Astrocyte (in vitro differentiated cells and primary cell): ENCODE results near the gene ADD1. TPM values are rescaled to one million over a fixed set of nuclear protein-coding genes. Genes with fewer than 3 reads are reported as not detected.

ENCODE experiments used
- DNase-seq: peaks from one replicate; pipeline ENCODE4 v3.0.0-alpha.2; 2010; ENCODE audit warnings: low read depth
- FAIRE-seq: peaks from 2 replicates; lab custom pipeline; 2011; peaks lifted over from hg19 to GRCh38; lab: Jason Lieb, UNC
- H2AFZ ChIP-seq: 2 replicates; pipeline ENCODE4 v1.6.0; 2012; ENCODE audit warnings: low read depth, low read length, inconsistent platforms
- H3K27ac ChIP-seq: 2 replicates; pipeline ENCODE4 v1.5.1; 2011; ENCODE audit warnings: low read depth, low read length, inconsistent platforms
- H3K27me3 ChIP-seq: 2 replicates; pipeline ENCODE4 v1.6.0; 2011; ENCODE audit warnings: low read length, inconsistent platforms; ENCODE audit not compliant: insufficient read depth
- H3K36me3 ChIP-seq: 2 replicates; pipeline ENCODE4 v1.5.1; 2011; ENCODE audit warnings: low read length, inconsistent platforms; ENCODE audit not compliant: insufficient read depth
- H3K4me1 ChIP-seq: 2 replicates; pipeline ENCODE4 v1.5.1; 2011; ENCODE audit warnings: low read length, inconsistent platforms; ENCODE audit not compliant: insufficient read depth
- H3K4me2 ChIP-seq: 2 replicates; pipeline ENCODE4 v1.6.0; 2012; ENCODE audit warnings: low read length, inconsistent platforms
- H3K4me3 ChIP-seq: 2 replicates; pipeline ENCODE4 v1.5.1; 2011; ENCODE audit warnings: low read depth, mild to moderate bottlenecking, low read length, inconsistent platforms; ENCODE audit not compliant: insufficient read depth
- H3K79me2 ChIP-seq: 2 replicates; pipeline ENCODE4 v1.6.0; 2012; ENCODE audit warnings: mild to moderate bottlenecking, low read length, inconsistent platforms; ENCODE audit not compliant: insufficient read depth
- H3K9ac ChIP-seq: 2 replicates; pipeline ENCODE4 v1.6.0; 2012; ENCODE audit warnings: mild to moderate bottlenecking, low read length, inconsistent platforms
- H3K9me3 ChIP-seq: 2 replicates; pipeline ENCODE4 v1.5.1; 2012; ENCODE audit warnings: low read depth, mild to moderate bottlenecking, low read length, inconsistent platforms; ENCODE audit not compliant: insufficient read depth
- H4K20me1 ChIP-seq: 2 replicates; pipeline ENCODE4 v1.6.0; 2012; ENCODE audit warnings: low read length, inconsistent platforms; ENCODE audit not compliant: insufficient read depth
- H3K27ac Mint-ChIP-seq: one replicate; pipeline ENCODE4 v1.8.0; 2021; ENCODE audit warnings: mild to moderate bottlenecking, mixed read lengths; ENCODE audit not compliant: unreplicated experiment
- H3K27me3 Mint-ChIP-seq: one replicate; pipeline ENCODE4 v1.8.0; 2021; ENCODE audit warnings: low read depth, mixed read lengths; ENCODE audit not compliant: unreplicated experiment
- H3K36me3 Mint-ChIP-seq: one replicate; pipeline ENCODE4 v1.8.0; 2021; ENCODE audit warnings: low read depth, mixed read lengths; ENCODE audit not compliant: unreplicated experiment
- H3K4me1 Mint-ChIP-seq: one replicate; pipeline ENCODE4 v1.8.0; 2021; ENCODE audit warnings: low read depth, mixed read lengths; ENCODE audit not compliant: unreplicated experiment
- H3K4me3 Mint-ChIP-seq: one replicate; pipeline ENCODE4 v1.8.0; 2021; ENCODE audit warnings: mild to moderate bottlenecking, moderate library complexity, mixed read lengths; ENCODE audit not compliant: unreplicated experiment
- H3K9me3 Mint-ChIP-seq: one replicate; pipeline ENCODE4 v1.8.0; 2021; ENCODE audit warnings: mild to moderate bottlenecking, mixed read lengths; ENCODE audit not compliant: unreplicated experiment
- EZH2 ChIP-seq: IDR thresholded peaks from 2 replicates; pipeline ENCODE4 v1.6.1; 2012; ENCODE audit warnings: mild to moderate bottlenecking, low read length, inconsistent platforms; ENCODE audit not compliant: insufficient read depth
- total RNA-seq: library from RNA; stranded (reverse); gene quantifications from 2 replicates; pipeline ENCODE4 v1.2.1, GENCODE V29; 2021
- TF ChIP-seq, protein P1 (sequence below): IDR thresholded peaks from 2 replicates; pipeline ENCODE4 v1.5.1; 2011; ENCODE audit warnings: low read depth, mild to moderate bottlenecking, inconsistent platforms, low read length, moderate library complexity; ENCODE audit not compliant: insufficient read depth

ADD1 gene
- total RNA-seq, 1 donor from 2014 or later = 280 TPM

DNA sequence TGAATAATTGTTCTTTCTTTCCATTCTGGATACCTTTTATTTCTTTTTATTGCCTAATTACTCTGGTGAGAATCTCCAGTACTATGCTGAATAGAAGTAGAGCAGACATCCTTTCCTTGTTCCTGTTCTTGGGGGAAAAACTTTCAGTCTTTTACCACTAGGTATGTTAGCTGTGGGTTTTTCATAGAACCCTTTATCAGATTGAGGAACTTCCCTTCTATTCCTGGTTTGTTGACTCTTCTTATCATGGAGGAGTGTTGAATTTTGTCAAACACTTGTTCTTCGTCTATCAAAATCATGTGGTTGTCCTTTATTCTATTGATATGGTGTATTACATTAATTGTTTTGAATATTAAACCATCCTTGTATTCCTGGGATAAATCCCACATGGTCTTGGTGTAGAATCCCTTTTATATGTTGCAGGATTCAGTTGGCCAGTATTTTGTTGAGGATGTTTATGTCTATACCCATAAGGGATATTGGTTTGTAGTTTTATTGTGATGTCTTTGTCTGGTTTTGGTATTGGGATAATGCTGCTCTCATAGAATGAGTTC is 27.2 kb upstream of the ADD1 start:
- H3K79me2 ChIP-seq = peaks cover 60% of the 10 kb centered on the region

DNA sequence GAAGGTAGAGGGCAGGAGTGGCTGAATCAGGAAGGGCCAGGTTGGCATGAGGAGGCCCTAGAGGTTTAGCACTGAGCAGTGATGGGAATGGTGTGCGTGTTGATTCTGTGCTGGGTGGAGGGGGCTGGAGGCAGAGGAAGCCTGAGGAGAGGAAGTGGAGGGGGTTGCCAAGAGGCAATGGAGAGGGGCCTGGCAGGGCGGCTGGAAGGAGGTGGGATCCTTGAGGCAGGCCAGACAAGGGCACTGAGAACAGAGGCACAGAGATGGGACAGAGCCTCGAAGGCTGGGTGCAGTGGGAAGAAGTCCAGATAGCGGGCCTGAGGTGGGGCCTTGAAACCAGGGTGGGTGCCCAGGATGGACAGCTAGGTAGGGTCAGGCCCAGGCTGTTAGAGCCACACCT is 26.5 kb upstream of the ADD1 start:
- no peak for DNase-seq
- peaks cover 60% of the 10 kb centered on the region for H3K79me2 ChIP-seq
- Mint-ChIP-seq H3K9me3 (peaks cover 11% of the 10 kb centered on the region), H3K36me3 (peaks cover 12% of the 10 kb centered on the region), H3K4me3 (peak overlapping the region; percentile 83), H3K4me1 (peaks cover 3% of the 10 kb centered on the region), H3K27ac (no peak overlapping the region), H3K27me3 (no peaks in the 10 kb centered on the region)
- no peak overlapping the region for H3K4me3 ChIP-seq
- H3K27me3 ChIP-seq = no peaks in the 10 kb centered on the region
- H2AFZ ChIP-seq = no peak overlapping the region
- H3K36me3 ChIP-seq = no peaks in the 10 kb centered on the region
- no peak for FAIRE-seq
- no peak overlapping the region for H3K9ac ChIP-seq
- H3K4me2 ChIP-seq = peak overlapping the region; percentile 88
- TF ChIP-seq, protein P1, sequence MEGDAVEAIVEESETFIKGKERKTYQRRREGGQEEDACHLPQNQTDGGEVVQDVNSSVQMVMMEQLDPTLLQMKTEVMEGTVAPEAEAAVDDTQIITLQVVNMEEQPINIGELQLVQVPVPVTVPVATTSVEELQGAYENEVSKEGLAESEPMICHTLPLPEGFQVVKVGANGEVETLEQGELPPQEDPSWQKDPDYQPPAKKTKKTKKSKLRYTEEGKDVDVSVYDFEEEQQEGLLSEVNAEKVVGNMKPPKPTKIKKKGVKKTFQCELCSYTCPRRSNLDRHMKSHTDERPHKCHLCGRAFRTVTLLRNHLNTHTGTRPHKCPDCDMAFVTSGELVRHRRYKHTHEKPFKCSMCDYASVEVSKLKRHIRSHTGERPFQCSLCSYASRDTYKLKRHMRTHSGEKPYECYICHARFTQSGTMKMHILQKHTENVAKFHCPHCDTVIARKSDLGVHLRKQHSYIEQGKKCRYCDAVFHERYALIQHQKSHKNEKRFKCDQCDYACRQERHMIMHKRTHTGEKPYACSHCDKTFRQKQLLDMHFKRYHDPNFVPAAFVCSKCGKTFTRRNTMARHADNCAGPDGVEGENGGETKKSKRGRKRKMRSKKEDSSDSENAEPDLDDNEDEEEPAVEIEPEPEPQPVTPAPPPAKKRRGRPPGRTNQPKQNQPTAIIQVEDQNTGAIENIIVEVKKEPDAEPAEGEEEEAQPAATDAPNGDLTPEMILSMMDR = no peak
- TF ChIP-seq EZH2 = no peak
- peaks cover 29% of the 10 kb centered on the region for H4K20me1 ChIP-seq
- H3K27ac ChIP-seq = no peak overlapping the region
- H3K4me1 ChIP-seq = peaks cover 13% of the 10 kb centered on the region
- H3K9me3 ChIP-seq = peaks cover 4% of the 10 kb centered on the region

More for the DNA sequence above, 27.2 kb upstream of the ADD1 start:
- Mint-ChIP-seq H3K36me3 (peaks cover 15% of the 10 kb centered on the region), H3K27ac (no peak overlapping the region), H3K27me3 (no peaks in the 10 kb centered on the region), H3K4me3 (peak overlapping the region; percentile 83), H3K4me1 (peaks cover 9% of the 10 kb centered on the region), H3K9me3 (peaks cover 14% of the 10 kb centered on the region)
- Histone ChIP-seq H3K27me3 (no peaks in the 10 kb centered on the region), H4K20me1 (peaks cover 32% of the 10 kb centered on the region), H3K4me2 (no peak overlapping the region), H3K27ac (no peak overlapping the region), H3K4me3 (no peak overlapping the region), H2AFZ (no peak overlapping the region), H3K9ac (no peak overlapping the region), H3K4me1 (peaks cover 19% of the 10 kb centered on the region), H3K9me3 (peaks cover 4% of the 10 kb centered on the region), H3K36me3 (no peaks in the 10 kb centered on the region)
- FAIRE-seq = no peak
- no peak for DNase-seq
- TF ChIP-seq, protein P1 = no peak
- TF ChIP-seq EZH2 = no peak

DNA sequence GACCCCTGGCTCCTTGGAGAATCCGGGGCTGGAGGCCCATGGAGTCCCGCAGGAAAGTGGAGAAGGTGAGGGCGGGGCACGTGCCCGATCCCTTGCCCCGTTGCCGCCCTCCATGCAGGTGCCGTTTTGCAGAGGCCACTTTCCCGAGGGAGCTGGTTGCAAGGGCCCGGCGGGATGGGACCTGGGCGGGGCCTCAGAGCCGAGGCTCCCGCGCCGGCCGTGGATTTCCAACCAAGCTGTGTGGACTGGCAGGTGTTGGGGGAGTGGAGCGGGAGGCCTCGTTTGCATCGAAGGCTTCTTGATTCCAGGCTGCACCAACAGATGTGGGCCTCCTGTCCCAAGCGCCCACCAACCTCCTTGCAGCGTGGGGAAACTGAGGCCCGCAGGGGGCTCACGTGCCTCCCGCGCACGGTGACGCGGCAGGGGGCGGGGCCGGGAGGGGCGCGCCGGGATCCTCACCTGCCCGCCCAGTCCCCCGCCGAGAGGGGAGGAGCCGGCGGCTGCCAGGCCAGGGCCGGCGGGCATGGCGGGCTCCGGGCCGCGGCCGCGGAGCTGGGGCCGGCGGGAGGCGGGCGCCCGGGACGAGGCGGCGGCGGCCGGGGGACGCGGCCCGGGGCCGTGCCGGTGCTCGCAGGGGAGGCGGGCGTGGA is 25.8 kb upstream of the ADD1 start:
- H3K36me3 Mint-ChIP-seq = peaks cover 13% of the 10 kb centered on the region
- H3K9me3 ChIP-seq = peaks cover 4% of the 10 kb centered on the region
- H4K20me1 ChIP-seq = peaks cover 30% of the 10 kb centered on the region
- TF ChIP-seq, protein P1 = no peak
- TF ChIP-seq EZH2 = no peak
- no peak for DNase-seq
- H3K4me3 Mint-ChIP-seq = peak overlapping the region; percentile 83
- peaks cover 2% of the 10 kb centered on the region for H3K36me3 ChIP-seq
- peak overlapping the region; percentile 71 for H3K4me3 ChIP-seq
- no peak overlapping the region for H3K27ac Mint-ChIP-seq
- no peaks in the 10 kb centered on the region for H3K27me3 Mint-ChIP-seq
- H3K9ac ChIP-seq = peak overlapping the region; percentile 85
- no peak for FAIRE-seq
- H3K79me2 ChIP-seq = peaks cover 59% of the 10 kb centered on the region
- H3K9me3 Mint-ChIP-seq = peaks cover 11% of the 10 kb centered on the region
- peaks cover 1% of the 10 kb centered on the region for H3K4me1 Mint-ChIP-seq
- peaks cover 6% of the 10 kb centered on the region for H3K4me1 ChIP-seq
- no peaks in the 10 kb centered on the region for H3K27me3 ChIP-seq
- peak overlapping the region; percentile 77 for H2AFZ ChIP-seq
- H3K4me2 ChIP-seq = peak overlapping the region; percentile 88
- no peak overlapping the region for H3K27ac ChIP-seq
